ENCODE results near the gene MSRB1.

DNA sequence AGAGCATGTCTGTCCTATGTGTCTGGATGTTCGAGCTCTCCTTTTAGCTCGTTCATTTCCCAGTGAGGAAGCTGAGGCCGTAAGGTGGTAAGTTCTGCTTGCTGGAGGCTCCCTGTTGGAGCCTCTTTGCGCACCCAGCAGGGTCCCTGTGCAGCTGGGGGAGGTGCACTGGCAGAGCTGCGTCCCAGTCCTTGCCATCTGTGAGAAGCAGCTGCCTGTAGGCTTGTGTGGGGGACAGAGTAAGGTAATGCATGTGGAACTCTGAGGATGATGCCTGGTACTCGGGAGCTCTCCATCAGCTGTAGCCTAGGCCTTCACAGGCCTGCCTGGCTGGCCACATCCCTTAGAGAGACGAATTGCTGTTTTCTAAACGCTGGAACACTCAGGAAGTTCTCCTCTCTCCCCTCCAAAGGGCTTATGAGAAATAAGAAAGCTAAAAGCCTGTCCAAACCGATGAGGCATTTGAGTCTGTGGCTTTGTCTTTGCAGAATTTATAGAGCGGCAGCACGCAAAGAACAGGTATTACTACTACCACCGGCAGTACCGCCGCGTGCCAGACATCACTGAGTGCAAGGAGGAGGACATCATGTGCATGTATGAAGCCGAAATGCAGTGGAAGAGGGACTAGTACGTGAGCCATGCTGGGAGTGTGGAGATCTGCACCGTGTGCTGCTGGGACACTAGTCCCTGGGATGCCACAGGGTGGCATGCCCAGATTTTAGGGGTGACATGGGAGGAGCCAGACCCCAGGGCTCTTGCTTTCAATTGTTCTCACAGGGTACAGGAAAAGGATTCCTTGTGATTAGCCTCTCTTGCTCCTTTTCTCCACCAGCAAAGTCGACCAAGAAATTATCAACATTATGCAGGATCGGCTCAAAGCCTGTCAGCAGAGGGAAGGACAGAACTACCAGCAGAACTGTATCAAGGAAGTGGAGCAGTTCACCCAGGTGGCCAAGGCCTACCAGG lies 17.9 kb upstream of the MSRB1 start:
- TF ChIP-seq POLR2AphosphoS5 (IDR thresholded peaks at IDR 0.05) (peak; percentile 50 to 72 (median 69)), POLR2A (IDR thresholded peaks at IDR 0.05) (no peak)
- TF ChIP-seq, protein P1, sequence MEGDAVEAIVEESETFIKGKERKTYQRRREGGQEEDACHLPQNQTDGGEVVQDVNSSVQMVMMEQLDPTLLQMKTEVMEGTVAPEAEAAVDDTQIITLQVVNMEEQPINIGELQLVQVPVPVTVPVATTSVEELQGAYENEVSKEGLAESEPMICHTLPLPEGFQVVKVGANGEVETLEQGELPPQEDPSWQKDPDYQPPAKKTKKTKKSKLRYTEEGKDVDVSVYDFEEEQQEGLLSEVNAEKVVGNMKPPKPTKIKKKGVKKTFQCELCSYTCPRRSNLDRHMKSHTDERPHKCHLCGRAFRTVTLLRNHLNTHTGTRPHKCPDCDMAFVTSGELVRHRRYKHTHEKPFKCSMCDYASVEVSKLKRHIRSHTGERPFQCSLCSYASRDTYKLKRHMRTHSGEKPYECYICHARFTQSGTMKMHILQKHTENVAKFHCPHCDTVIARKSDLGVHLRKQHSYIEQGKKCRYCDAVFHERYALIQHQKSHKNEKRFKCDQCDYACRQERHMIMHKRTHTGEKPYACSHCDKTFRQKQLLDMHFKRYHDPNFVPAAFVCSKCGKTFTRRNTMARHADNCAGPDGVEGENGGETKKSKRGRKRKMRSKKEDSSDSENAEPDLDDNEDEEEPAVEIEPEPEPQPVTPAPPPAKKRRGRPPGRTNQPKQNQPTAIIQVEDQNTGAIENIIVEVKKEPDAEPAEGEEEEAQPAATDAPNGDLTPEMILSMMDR (IDR thresholded peaks at IDR 0.05 in 8 of 11, conservative IDR thresholded peaks at IDR 0.05 in 3 of 11): no peak

Data from spleen (tissue), 7 donors.